ENCODE results near the gene ZNF569. TPM values are rescaled to one million over a fixed set of nuclear protein-coding genes. Genes with fewer than 3 reads are reported as not detected.
"Not testable (repeated sequence)": the region's sequence is repeated elsewhere in the genome, so short reads cannot be mapped to it uniquely, and the experiment has no call there.

ZNF569 gene
- total RNA-seq, 1 donor from 2014 or later = 3.7 TPM

- no peak for DNase-seq (ENCODE audit: low read depth)
- no peak for TF ChIP-seq CTCF (conservative IDR thresholded peaks at IDR 0.05; ENCODE audit: low read depth, low read length)
- H3K4me3 ChIP-seq (ENCODE audit: low read depth, low read length) = peak overlapping the region; percentile 87
Observed at GRCh38 chr19:37467608-37468090, 405 bp upstream of the ZNF569 start.

GRCh38 chr19:37466277-37466797 is 907 bp downstream of the ZNF569 start:
- no peak for DNase-seq (ENCODE audit: low read depth)
- peak overlapping the region; percentile 87 for H3K4me3 ChIP-seq (ENCODE audit: low read depth, low read length)
- no peak for TF ChIP-seq CTCF (conservative IDR thresholded peaks at IDR 0.05; ENCODE audit: low read depth, low read length)

DNA sequence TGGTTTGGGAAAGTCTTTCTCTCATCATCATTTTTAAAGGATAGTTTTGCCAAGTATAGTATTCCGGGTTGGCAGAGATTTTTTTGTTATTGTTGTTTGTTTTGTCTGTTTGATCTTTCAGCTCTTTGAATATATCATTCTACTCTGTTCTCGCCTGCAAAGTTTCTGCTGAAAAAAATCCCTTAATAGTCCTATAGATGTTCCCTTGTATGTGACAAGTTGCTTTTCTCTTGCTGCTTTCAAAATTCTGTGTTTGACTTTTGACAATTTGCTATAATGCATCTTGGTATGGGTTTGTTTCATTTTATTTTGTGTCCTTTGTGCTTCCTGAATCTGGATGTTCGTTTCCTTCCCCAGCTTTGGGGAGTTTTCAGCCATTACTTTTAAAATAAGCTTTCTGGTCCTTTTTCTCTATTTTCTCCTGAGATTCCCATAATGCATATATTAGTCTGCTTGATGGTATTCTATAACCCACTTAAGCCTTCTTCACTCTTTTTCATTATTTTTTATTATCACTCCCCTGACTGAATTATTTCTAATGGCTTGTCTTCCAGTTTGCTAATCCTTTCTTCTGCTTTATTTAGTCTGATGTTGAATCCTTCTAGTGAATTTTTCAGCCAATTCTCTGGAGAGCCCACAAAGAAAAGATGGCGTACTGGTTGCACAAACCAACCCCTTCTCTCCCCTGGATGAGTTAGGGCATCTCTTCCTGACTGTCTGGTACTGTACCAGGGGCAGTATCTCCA is 14.6 kb downstream of the ZNF569 start:
- TF ChIP-seq CTCF (conservative IDR thresholded peaks at IDR 0.05; ENCODE audit: low read depth, low read length) = no peak
- H3K4me3 ChIP-seq (ENCODE audit: low read depth, low read length) = no peak overlapping the region
- no peak for DNase-seq (ENCODE audit: low read depth)

GRCh38 chr19:37413313-37414084 is 53.7 kb downstream of the ZNF569 start:
- DNase-seq (ENCODE audit: low read depth) = peak; percentile 12
- H3K4me3 ChIP-seq (ENCODE audit: low read depth, low read length) = no peak overlapping the region
- no peak for TF ChIP-seq CTCF (conservative IDR thresholded peaks at IDR 0.05; ENCODE audit: low read depth, low read length)

- no peak for DNase-seq (ENCODE audit: low read depth)
- TF ChIP-seq CTCF (conservative IDR thresholded peaks at IDR 0.05; ENCODE audit: low read depth, low read length) = no peak
Observed at GRCh38 chr19:37412700-37413099, 54.5 kb downstream of the ZNF569 start.

DNA sequence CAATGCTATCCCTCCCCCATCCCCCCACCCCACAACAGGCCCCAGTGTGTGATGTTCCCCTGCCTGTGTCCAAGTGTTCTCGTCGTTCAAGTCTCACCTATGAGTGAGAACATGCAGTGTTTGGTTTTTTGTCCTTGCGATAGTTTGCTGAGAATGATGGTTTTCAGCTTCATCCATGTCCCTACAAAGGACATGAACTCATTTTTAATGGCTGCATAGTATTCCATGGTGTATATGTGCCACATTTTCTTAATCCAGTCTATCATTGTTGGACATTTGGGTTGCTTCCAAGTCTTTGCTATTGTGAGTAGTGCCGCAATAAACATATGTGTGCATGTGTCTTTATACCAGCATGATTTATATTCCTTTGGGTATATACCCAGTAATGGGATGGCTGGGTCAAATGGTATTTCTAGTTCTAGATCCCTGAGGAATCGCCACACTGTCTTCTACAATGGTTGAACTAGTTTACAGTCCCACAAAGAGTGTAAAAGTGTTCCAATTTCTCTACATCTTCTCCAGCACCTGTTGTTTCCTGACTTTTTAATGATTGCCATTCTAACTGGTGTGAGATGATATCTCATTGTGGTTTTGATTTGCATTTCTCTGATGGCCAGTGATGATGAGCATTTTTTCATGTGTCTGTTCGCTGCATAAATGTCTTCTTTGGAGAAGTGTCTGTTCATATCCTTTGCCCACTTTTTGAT is 61.0 kb downstream of the ZNF569 start:
- DNase-seq (ENCODE audit: low read depth); H3K4me3 ChIP-seq (ENCODE audit: low read depth, low read length): not testable (repeated sequence)

More at GRCh38 chr19:37412700-37413099, 54.5 kb downstream of the ZNF569 start:
- no peak overlapping the region for H3K4me3 ChIP-seq (ENCODE audit: low read depth, low read length)

GRCh38 chr19:37403403-37403802 is 63.8 kb downstream of the ZNF569 start:
- DNase-seq (ENCODE audit: low read depth) = no peak
- TF ChIP-seq CTCF (conservative IDR thresholded peaks at IDR 0.05; ENCODE audit: low read depth, low read length) = no peak

More at GRCh38 chr19:37403403-37403802, 63.8 kb downstream of the ZNF569 start:
- H3K4me3 ChIP-seq (ENCODE audit: low read depth, low read length) = no peak overlapping the region
